GM04503 (cell line): Measurements from ENCODE around the gene ASIC2.

Experiments
- DNase-seq: peaks from one replicate; pipeline ENCODE4 v3.0.0-alpha.2; 2012; ENCODE audit warnings: low read depth

ASIC2 gene

GRCh38 chr17:33057564-33057963 is 235.5 kb downstream of the ASIC2 start:
- DNase-seq, result no peak

- no peak for DNase-seq
Measured at GRCh38 chr17:33056399-33057146, 236.5 kb downstream of the ASIC2 start.

GRCh38 chr17:33055746-33056145 is 237.3 kb downstream of the ASIC2 start:
- no peak for DNase-seq

- no peak for DNase-seq
Measured at GRCh38 chr17:33055171-33055611, 237.9 kb downstream of the ASIC2 start.

- no peak for DNase-seq
Measured at GRCh38 chr17:33054412-33054811, 238.7 kb downstream of the ASIC2 start.

GRCh38 chr17:33053676-33054075 is 239.4 kb downstream of the ASIC2 start:
- no peak for DNase-seq

- DNase-seq, result no peak
Measured at GRCh38 chr17:33052856-33053255, 240.2 kb downstream of the ASIC2 start.

- no peak for DNase-seq
Measured at GRCh38 chr17:33050611-33051140, 242.4 kb downstream of the ASIC2 start.

- DNase-seq, result no peak
Measured at GRCh38 chr17:33049781-33050414, 243.2 kb downstream of the ASIC2 start.

GRCh38 chr17:33046361-33047255 is 246.5 kb downstream of the ASIC2 start:
- DNase-seq, result no peak

GRCh38 chr17:33045216-33045615 is 247.9 kb downstream of the ASIC2 start:
- no peak for DNase-seq

GRCh38 chr17:33044771-33045170 is 248.3 kb downstream of the ASIC2 start:
- no peak for DNase-seq

- no peak for DNase-seq
Measured at GRCh38 chr17:33040461-33040860, 252.6 kb downstream of the ASIC2 start.

GRCh38 chr17:33039874-33040273 is 253.2 kb downstream of the ASIC2 start:
- peak; percentile 34 for DNase-seq

GRCh38 chr17:33038740-33039139 is 254.4 kb downstream of the ASIC2 start:
- DNase-seq, result no peak

GRCh38 chr17:33033176-33033575 is 259.9 kb downstream of the ASIC2 start:
- DNase-seq, result no peak

GRCh38 chr17:33028778-33029177 is 264.3 kb downstream of the ASIC2 start:
- no peak for DNase-seq

- DNase-seq, result no peak
Measured at GRCh38 chr17:33028061-33028460, 265.0 kb downstream of the ASIC2 start.

GRCh38 chr17:33024688-33025486 is 268.2 kb downstream of the ASIC2 start:
- DNase-seq, result no peak

GRCh38 chr17:33023790-33024189 is 269.3 kb downstream of the ASIC2 start:
- DNase-seq, result no peak

GRCh38 chr17:33021731-33022408 is 271.2 kb downstream of the ASIC2 start:
- DNase-seq, result no peak
